SK-N-SH (cell line): ENCODE measurements around the gene C1QTNF9B. TPM values are rescaled to one million over a fixed set of nuclear protein-coding genes. Genes with fewer than 3 reads are reported as not detected.
A peak's percentile ranks its signal among the peaks of the same experiment; 100 is the strongest.

Experiments used
- CTCF ChIA-PET: fragments of 300-600, 350-600 bp; formaldehyde crosslinking; extraction: SDS; loops from one replicate; lab custom pipeline; 2021; lab: Yijun Ruan, JAX
- POLR2A ChIA-PET: fragments of 350-600 bp; sonication (Branson Sonifier 250); formaldehyde crosslinking; extraction: SDS; loops from one replicate; lab custom pipeline; 2020; ENCODE audit warnings: antibody characterized with exemption, inconsistent platforms; lab: Yijun Ruan, JAX
- DNase-seq: peaks from one replicate; pipeline ENCODE4 v3.0.0; 2012
- H2AFZ ChIP-seq: fragments of 200-600 bp; sonication (generic); 2 replicates; pipeline ENCODE4 v1.8.1; 2016; ENCODE audit warnings: antibody characterized with exemption, mild to moderate bottlenecking, low read depth
- H3F3A ChIP-seq: fragments of 200-600 bp; sonication (generic); replicated peaks from 2 replicates; pipeline ENCODE3; 2016; ENCODE audit warnings: antibody characterized with exemption, mild to moderate bottlenecking; ENCODE audit not compliant: insufficient read depth
- H3K27ac ChIP-seq, 2 experiments: fragments of 200-500 bp in 1 of 2; fragments of 200-600 bp in 1 of 2; sonication (Bioruptor generic) in 1 of 2; sonication (generic), shearing (Covaris generic) in 1 of 2; 2 replicates each; pipeline versions ENCODE4 v1.5.1 to v1.6.1; 2014 to 2016; ENCODE audit warnings: low read depth in 2 of 2, inconsistent platforms in 1 of 2, low read length in 1 of 2, mild to moderate bottlenecking in 1 of 2, mixed read lengths in 1 of 2
- H3K27me3 ChIP-seq: fragments of 200-600 bp; sonication (generic), shearing (Covaris generic); 2 replicates; pipeline ENCODE4 v1.6.1; 2016; ENCODE audit warnings: mixed run types; ENCODE audit not compliant: insufficient read depth
- H3K36me3 ChIP-seq, 2 experiments: fragments of 200-500 bp in 1 of 2; fragments of 200-600 bp in 1 of 2; sonication (Bioruptor generic) in 1 of 2; sonication (generic) in 1 of 2; replicated peaks in 1 of 2; 2 replicates each; pipeline versions ENCODE3 to v1.5.1; 2014 to 2016; ENCODE audit warnings: low read length in 1 of 2, mild to moderate bottlenecking in 1 of 2; ENCODE audit not compliant: insufficient read depth in 2 of 2, control insufficient read depth in 1 of 2
- H3K4me1 ChIP-seq, 2 experiments: fragments of 200-500 bp in 1 of 2; fragments of 200-600 bp in 1 of 2; sonication (Bioruptor generic) in 1 of 2; sonication (generic), shearing (Covaris generic) in 1 of 2; 2 replicates each; pipeline versions ENCODE4 v1.5.1 to v1.6.1; 2014 to 2016; ENCODE audit warnings: low read depth in 1 of 2, low read length in 1 of 2, mixed run types in 1 of 2; ENCODE audit not compliant: insufficient read depth in 2 of 2, control insufficient read depth in 1 of 2
- H3K4me2 ChIP-seq: fragments of 200-600 bp; sonication (generic), shearing (Covaris generic); 2 replicates; pipeline ENCODE4 v1.6.1; 2017; ENCODE audit warnings: mixed run types
- H3K4me3 ChIP-seq, 2 experiments: fragments of 200-500 bp in 1 of 2; fragments of 200-600 bp in 1 of 2; sonication (Bioruptor generic) in 1 of 2; sonication (generic), shearing (Covaris generic) in 1 of 2; 2 replicates each; pipeline versions ENCODE4 v1.5.1 to v1.8.1; 2014 to 2016; ENCODE audit warnings: low read depth in 2 of 2, inconsistent platforms in 1 of 2, low read length in 1 of 2, mild to moderate bottlenecking in 1 of 2, mixed read lengths in 1 of 2, moderate library complexity in 1 of 2
- H3K79me2 ChIP-seq: fragments of 200-600 bp; sonication (generic); 2 replicates; pipeline ENCODE4 v1.8.1; 2017; ENCODE audit warnings: mild to moderate bottlenecking; ENCODE audit not compliant: insufficient read depth
- H3K9ac ChIP-seq: fragments of 200-600 bp; sonication (generic); 2 replicates; pipeline ENCODE4 v1.6.1; 2017; ENCODE audit warnings: mixed run types
- H3K9me2 ChIP-seq: fragments of 200-600 bp; sonication (generic); 2 replicates; pipeline ENCODE4 v1.6.1; 2017; ENCODE audit warnings: mixed run types
- H3K9me3 ChIP-seq: fragments of 200-600 bp; sonication (generic); 2 replicates; pipeline ENCODE4 v1.6.1; 2017; ENCODE audit warnings: mixed run types, mild to moderate bottlenecking, moderate library complexity
- H4K20me1 ChIP-seq: fragments of 200-600 bp; sonication (generic); 2 replicates; pipeline ENCODE4 v1.6.1; 2017; ENCODE audit warnings: mild to moderate bottlenecking, mixed run types; ENCODE audit not compliant: insufficient read depth
- CHD2 ChIP-seq: fragments of 150-350 bp; IDR thresholded peaks from 2 replicates; pipeline ENCODE4 v1.6.1; 2018; ENCODE audit warnings: low read length; ENCODE audit not compliant: partially characterized antibody
- CTCF ChIP-seq: fragments of 200-600 bp; sonication (generic); IDR thresholded peaks from 2 replicates; pipeline ENCODE4 v1.6.1; 2017; ENCODE audit warnings: antibody characterized with exemption, mild to moderate bottlenecking, moderate library complexity
- EP300 ChIP-seq, 2 experiments: IDR thresholded peaks; 2 replicates each; pipeline versions ENCODE4 v1.4.0 to v1.6.1; 2012; ENCODE audit warnings: borderline replicate concordance in 1 of 2, low read depth in 1 of 2, low read length in 1 of 2
- FOSL2 ChIP-seq: IDR thresholded peaks from 2 replicates; pipeline ENCODE4 v1.4.0; 2012; ENCODE audit warnings: low read depth, mild to moderate bottlenecking, moderate library complexity, borderline replicate concordance
- FOXJ3 ChIP-seq: sonication (generic); formaldehyde crosslinking; IDR thresholded peaks from 2 replicates; pipeline ENCODE4 v1.5.1; 2020; ENCODE audit warnings: mild to moderate bottlenecking, missing genetic modification reagents
- FOXM1 ChIP-seq: IDR thresholded peaks from 2 replicates; pipeline ENCODE4 v1.4.0; 2012; ENCODE audit warnings: low read depth, mild to moderate bottlenecking
- MAX ChIP-seq: IDR thresholded peaks from 2 replicates; pipeline ENCODE4 v1.4.0; 2012; ENCODE audit warnings: low read depth
- NFIC ChIP-seq: IDR thresholded peaks from 2 replicates; pipeline ENCODE4 v1.4.0; 2012; ENCODE audit warnings: borderline replicate concordance
- PBX3 ChIP-seq: IDR thresholded peaks from 2 replicates; pipeline ENCODE4; 2012
- RXRA ChIP-seq: IDR thresholded peaks from 2 replicates; pipeline ENCODE4 v1.4.0; 2012; ENCODE audit warnings: low read depth, mild to moderate bottlenecking, borderline replicate concordance
- SMC3 ChIP-seq: IDR thresholded peaks from 2 replicates; pipeline ENCODE4 v1.6.1; 2012; ENCODE audit warnings: low read depth, low read length, improper control_type of control experiment
- TAF1 ChIP-seq: IDR thresholded peaks from 2 replicates; pipeline ENCODE4 v1.6.1; 2012; ENCODE audit warnings: low read depth, mild to moderate bottlenecking, low read length, moderate library complexity, borderline replicate concordance
- TCF12 ChIP-seq: IDR thresholded peaks from 2 replicates; pipeline ENCODE4 v1.4.0; 2012
- TEAD4 ChIP-seq: IDR thresholded peaks from 2 replicates; pipeline ENCODE4 v1.4.0; 2012; ENCODE audit warnings: mild to moderate bottlenecking, borderline replicate concordance; ENCODE audit not compliant: insufficient read depth
- USF1 ChIP-seq: IDR thresholded peaks from 2 replicates; pipeline ENCODE4 v1.4.0; 2012; ENCODE audit warnings: low read depth, borderline replicate concordance
- USF2 ChIP-seq: fragments of 150-350 bp; IDR thresholded peaks from 2 replicates; pipeline ENCODE4 v1.6.1; 2017; ENCODE audit warnings: antibody characterized with exemption, low read length, low read depth, borderline replicate concordance
- YY1 ChIP-seq: IDR thresholded peaks from 2 replicates; pipeline ENCODE4 v1.4.0; 2012; ENCODE audit warnings: low read depth, mild to moderate bottlenecking
- ZBTB33 ChIP-seq: IDR thresholded peaks from 2 replicates; pipeline ENCODE4 v1.4.0; 2012; ENCODE audit warnings: low read depth, borderline replicate concordance
- WGBS: methylation state at CpG from one replicate; pipeline ENCODE4 v1.1.6; 2017; ENCODE audit warnings: low lambda C conversion rate; 5-methylcytosine and 5-hydroxymethylcytosine counted together
- polyA plus RNA-seq, 3 experiments: library from polyadenylated mRNA; depleted of rRNA; stranded (reverse); fragments of >200 nt; gene quantifications; 2 replicates each; pipeline ENCODE4 v1.2.3, GENCODE V29; 2012

C1QTNF9B gene
- polyA plus RNA-seq, 1 of the 3 experiments (the other 2 are of a cell fraction), result not detected

GRCh38 chr13:23889615-23890607 is 7.4 kb downstream of the C1QTNF9B start (continued):
- TF ChIP-seq TCF12, result no peak

- Histone ChIP-seq H3F3A (no peaks in the 10 kb centered on the region), H2AFZ (peak within 1 kb of the TSS; percentile 86), H3K36me3 (peaks cover 4 to 7% of the 10 kb centered on the region in 2 experiments), H3K4me3 (peak within 1 kb of the TSS; percentile 77 to 92), H3K27me3 (no peaks in the 10 kb centered on the region), H3K9ac (peak within 1 kb of the TSS; percentile 84), H4K20me1 (no peaks in the 10 kb centered on the region), H3K79me2 (peaks cover 21% of the 10 kb centered on the region), H3K27ac (peak within 1 kb of the TSS; percentile 76 to 91), H3K9me2 (no peaks in the 10 kb centered on the region), H3K4me2 (peak within 1 kb of the TSS; percentile 83), H3K9me3 (no peaks in the 10 kb centered on the region), H3K4me1 (peaks cover 0 to 7% of the 10 kb centered on the region in 2 experiments; a peak in 2 of 4 replicates)
- ChIA-PET CTCF (interaction anchor here (0.7 to 2.4 kb wide), 36 partner anchors 10 to 628 kb away, joined by 3 to 37 read pairs (median 4); partner anchors contain the start of genes SACS and TNFRSF19), POLR2A (interaction anchor here (0.6 kb wide), 1 partner anchor 427 kb away, joined by 3 read pairs; no protein-coding TSS in a partner anchor)
- DNase-seq, result peak; percentile 94
- WGBS, result 2% methylated on average over 17 of the region's 75 CpGs
- TF ChIP-seq FOXM1 (no peak), TEAD4 (no peak), RXRA (no peak), SMC3 (no peak), FOSL2 (no peak), YY1 (no peak; the same call in 1 of the 2 replicates), NFIC (no peak), ZBTB33 (no peak), MAX (peak; percentile 96), CTCF (peak; percentile 81), CHD2 (peak; percentile 79), USF1 (peak; percentile 99), EP300 (IDR thresholded peaks at IDR 0.05; ENCODE audit: borderline replicate concordance in 1 of 2, low read depth in 1 of 2, low read length in 1 of 2) (no peak; a peak in 1 of 4 replicates), TAF1 (peak; percentile 65; the same call in 1 of the 2 replicates), USF2 (peak; percentile 95), FOXJ3 (CRISPR knock-in tag) (peak; percentile 48; the same call in 1 of the 2 replicates), PBX3 (no peak)
Observed at GRCh38 chr13:23888658-23889614, 8.4 kb downstream of the C1QTNF9B start, which contains the start of gene MIPEP. MIPEP (minus strand) TSS chr13:23889400; CDS start chr13:23889320, 80 bp downstream.
